HUES6 (cell line): ENCODE measurements around the gene ZNF581.

Experiments
- H3K27ac ChIP-seq: 2 replicates; pipeline ENCODE4 v1.7.0; 2013; ENCODE audit warnings: low read depth, mild to moderate bottlenecking, low read length, inconsistent platforms
- H3K27me3 ChIP-seq: 2 replicates; pipeline ENCODE4 v1.6.1; 2013; ENCODE audit warnings: low read length; ENCODE audit not compliant: control insufficient read depth, insufficient read depth
- H3K36me3 ChIP-seq: 2 replicates; pipeline ENCODE4 v1.6.1; 2013; ENCODE audit warnings: low read length; ENCODE audit not compliant: control insufficient read depth, insufficient read depth
- H3K4me1 ChIP-seq: 2 replicates; pipeline ENCODE4 v1.6.1; 2013; ENCODE audit warnings: low read length; ENCODE audit not compliant: control insufficient read depth, insufficient read depth
- H3K4me3 ChIP-seq: 2 replicates; pipeline ENCODE4 v1.5.1; 2013; ENCODE audit warnings: low read depth, low read length
- H3K9ac ChIP-seq: one replicate; pipeline ENCODE4 v1.6.1; 2013; ENCODE audit warnings: mild to moderate bottlenecking, low read length
- H3K9me3 ChIP-seq: 2 replicates; pipeline ENCODE4 v1.6.1; 2013; ENCODE audit warnings: low read depth, low read length; ENCODE audit not compliant: control insufficient read depth, insufficient read depth

The ZNF581 gene

GRCh38 chr19:55670280-55671053 lies 27.0 kb downstream of the ZNF581 start:
- Histone ChIP-seq H3K27me3 (no peaks in the 10 kb centered on the region), H3K36me3 (peaks cover 62% of the 10 kb centered on the region), H3K27ac (no peak overlapping the region), H3K9me3 (no peaks in the 10 kb centered on the region), H3K4me3 (no peak overlapping the region), H3K9ac (no peak overlapping the region), H3K4me1 (peaks cover 18% of the 10 kb centered on the region)

GRCh38 chr19:55671054-55671378 lies 27.6 kb downstream of the ZNF581 start:
- Histone ChIP-seq H3K9ac (no peak overlapping the region), H3K36me3 (peaks cover 57% of the 10 kb centered on the region), H3K27me3 (no peaks in the 10 kb centered on the region), H3K9me3 (no peaks in the 10 kb centered on the region), H3K4me3 (no peak overlapping the region), H3K27ac (no peak overlapping the region), H3K4me1 (peaks cover 20% of the 10 kb centered on the region)

GRCh38 chr19:55672418-55672817 lies 29.0 kb downstream of the ZNF581 start:
- no peaks in the 10 kb centered on the region for H3K27me3 ChIP-seq
- peaks cover 33% of the 10 kb centered on the region for H3K4me1 ChIP-seq
- H3K4me3 ChIP-seq: no peak overlapping the region
- no peaks in the 10 kb centered on the region for H3K9me3 ChIP-seq
- H3K9ac ChIP-seq: no peak overlapping the region
- H3K27ac ChIP-seq: no peak overlapping the region
- peaks cover 46% of the 10 kb centered on the region for H3K36me3 ChIP-seq

- Histone ChIP-seq H3K4me1 (peaks cover 33% of the 10 kb centered on the region), H3K27ac (peak overlapping the region; percentile 39; the same call in 1 of the 2 replicates), H3K4me3 (peak overlapping the region; percentile 21; the same call in 1 of the 2 replicates), H3K27me3 (no peaks in the 10 kb centered on the region), H3K9ac (peak overlapping the region; percentile 14), H3K9me3 (no peaks in the 10 kb centered on the region), H3K36me3 (peaks cover 44% of the 10 kb centered on the region)
Measured at GRCh38 chr19:55673465-55673864, 30.0 kb downstream of the ZNF581 start.

- Histone ChIP-seq H3K4me3 (peak overlapping the region; percentile 79), H3K27ac (peak overlapping the region; percentile 39; the same call in 1 of the 2 replicates), H3K27me3 (no peaks in the 10 kb centered on the region), H3K4me1 (peaks cover 33% of the 10 kb centered on the region), H3K36me3 (peaks cover 44% of the 10 kb centered on the region), H3K9me3 (no peaks in the 10 kb centered on the region), H3K9ac (peak overlapping the region; percentile 81)
Measured at GRCh38 chr19:55673889-55674288, 30.4 kb downstream of the ZNF581 start.

- H3K27ac ChIP-seq: peak overlapping the region; percentile 67; the same call in 1 of the 2 replicates
- peak overlapping the region; percentile 79 for H3K4me3 ChIP-seq
- H3K9me3 ChIP-seq: no peaks in the 10 kb centered on the region
- H3K4me1 ChIP-seq: peaks cover 33% of the 10 kb centered on the region
- H3K36me3 ChIP-seq: peaks cover 44% of the 10 kb centered on the region
- peak overlapping the region; percentile 81 for H3K9ac ChIP-seq
- H3K27me3 ChIP-seq: no peaks in the 10 kb centered on the region
Measured at GRCh38 chr19:55674459-55674840, 31.0 kb downstream of the ZNF581 start.

- H3K36me3 ChIP-seq: peaks cover 44% of the 10 kb centered on the region
- no peaks in the 10 kb centered on the region for H3K9me3 ChIP-seq
- no peaks in the 10 kb centered on the region for H3K27me3 ChIP-seq
- H3K9ac ChIP-seq: peak within 1 kb of the TSS; percentile 89
- peaks cover 33% of the 10 kb centered on the region for H3K4me1 ChIP-seq
- H3K27ac ChIP-seq: peak within 1 kb of the TSS; percentile 67; the same call in 1 of the 2 replicates
- peak within 1 kb of the TSS; percentile 79 for H3K4me3 ChIP-seq
Measured at GRCh38 chr19:55674841-55675660, 31.6 kb downstream of the ZNF581 start, which contains the start of gene EPN1. Gene EPN1 (plus strand): TSS chr19:55675226. CDS start chr19:55678628, 3,402 bp downstream.

GRCh38 chr19:55675661-55676354 lies 32.4 kb downstream of the ZNF581 start:
- Histone ChIP-seq H3K9me3 (no peaks in the 10 kb centered on the region), H3K27me3 (no peaks in the 10 kb centered on the region), H3K4me3 (peak overlapping the region; percentile 79), H3K9ac (peak overlapping the region; percentile 89), H3K4me1 (peaks cover 26% of the 10 kb centered on the region; the same call in 1 of the 2 replicates), H3K36me3 (peaks cover 44% of the 10 kb centered on the region), H3K27ac (peak overlapping the region; percentile 5; the same call in 1 of the 2 replicates)

- no peaks in the 10 kb centered on the region for H3K27me3 ChIP-seq
- no peak overlapping the region for H3K27ac ChIP-seq
- peaks cover 50% of the 10 kb centered on the region for H3K36me3 ChIP-seq
- no peaks in the 10 kb centered on the region for H3K9me3 ChIP-seq
- H3K4me3 ChIP-seq: peak overlapping the region; percentile 79
- H3K9ac ChIP-seq: peak overlapping the region; percentile 15
- peaks cover 26% of the 10 kb centered on the region; the same call in 1 of the 2 replicates for H3K4me1 ChIP-seq
Measured at GRCh38 chr19:55676383-55676782, 32.9 kb downstream of the ZNF581 start.

GRCh38 chr19:55676889-55677505 lies 33.5 kb downstream of the ZNF581 start:
- Histone ChIP-seq H3K27me3 (no peaks in the 10 kb centered on the region), H3K9ac (peak overlapping the region; percentile 13), H3K4me1 (peaks cover 26% of the 10 kb centered on the region; the same call in 1 of the 2 replicates), H3K9me3 (no peaks in the 10 kb centered on the region), H3K36me3 (peaks cover 55% of the 10 kb centered on the region), H3K27ac (no peak overlapping the region), H3K4me3 (peak overlapping the region; percentile 79; the same call in 1 of the 2 replicates)
